T-helper 22 cell (primary cell): Measurements from ENCODE around the gene ZNF785.
A peak's percentile ranks its signal among the peaks of the same experiment; 100 is the strongest.
"Not testable (repeated sequence)": the region's sequence is repeated elsewhere in the genome, so short reads cannot be mapped to it uniquely, and the experiment has no call there.

Experiments
- DNase-seq: peaks from one replicate; pipeline ENCODE4 v3.0.0-alpha.2; 2020; ENCODE audit warnings: low read depth

The ZNF785 gene

GRCh38 chr16:30602616-30603277 lies 17.2 kb upstream of the ZNF785 start:
- DNase-seq, result no peak

DNA sequence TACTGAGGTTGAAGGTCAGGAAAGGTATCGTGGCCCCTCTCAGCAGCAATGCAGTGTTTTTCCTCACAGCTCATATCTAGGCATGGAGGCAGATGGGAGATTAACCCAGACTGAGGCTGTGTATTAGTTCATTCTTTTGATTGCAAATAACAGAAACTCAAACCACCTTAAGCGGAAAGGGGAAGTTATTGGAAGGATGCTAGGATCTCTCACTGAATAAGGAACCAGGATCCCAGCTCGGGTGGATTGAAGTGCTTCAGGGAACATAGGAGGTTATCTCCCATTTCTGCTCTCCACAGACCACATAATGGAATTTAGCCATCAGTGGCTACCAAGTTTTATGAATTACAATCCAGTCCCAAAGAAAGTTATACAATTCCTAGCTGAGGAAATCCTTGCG lies 16.5 kb upstream of the ZNF785 start:
- DNase-seq, result no peak

GRCh38 chr16:30600929-30601328 lies 15.4 kb upstream of the ZNF785 start:
- DNase-seq, result no peak

- DNase-seq, result no peak
Measured at GRCh38 chr16:30600215-30600614, 14.7 kb upstream of the ZNF785 start.

DNA sequence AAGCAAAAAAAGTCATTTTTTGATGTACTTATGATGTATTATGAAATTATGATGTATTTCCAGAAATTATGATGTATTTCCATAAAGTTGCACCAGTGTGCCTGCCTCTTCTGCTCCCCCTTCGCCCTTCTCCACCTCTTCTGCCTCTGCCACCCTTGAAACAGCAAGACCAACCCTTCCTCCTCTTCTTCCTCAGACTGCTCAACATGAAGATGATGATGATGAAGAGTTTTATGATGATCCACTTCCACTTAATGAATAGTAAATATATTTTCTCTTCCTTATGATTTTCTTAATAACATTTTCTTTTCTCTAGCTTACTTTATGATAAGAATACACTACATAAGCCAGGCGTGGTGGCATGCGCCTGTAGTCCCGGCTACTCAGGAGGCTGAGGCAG lies 7.4 kb upstream of the ZNF785 start:
- DNase-seq, result no peak

- DNase-seq, result not testable (repeated sequence)
Measured at GRCh38 chr16:30590869-30591268, 5.4 kb upstream of the ZNF785 start.

DNA sequence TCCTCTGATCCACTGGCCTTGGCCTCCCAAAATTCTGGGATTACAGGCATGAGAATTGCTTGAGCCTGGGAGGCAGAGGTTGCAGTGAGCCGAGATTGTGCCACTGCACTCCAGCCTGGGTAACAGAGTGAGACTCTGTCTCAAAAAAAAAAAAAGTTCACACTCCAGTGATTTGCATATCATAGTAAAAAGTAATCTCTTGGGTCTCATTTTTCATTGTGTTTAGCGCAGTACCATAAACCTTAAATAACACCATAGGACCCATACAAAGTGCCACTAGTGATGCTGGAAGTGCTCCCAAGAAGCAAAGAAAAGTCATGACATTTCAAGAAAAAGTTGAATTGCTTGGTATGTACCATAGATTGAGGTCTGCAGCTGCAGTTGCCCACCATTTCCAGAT lies 4.1 kb upstream of the ZNF785 start:
- not testable (repeated sequence) for DNase-seq

DNA sequence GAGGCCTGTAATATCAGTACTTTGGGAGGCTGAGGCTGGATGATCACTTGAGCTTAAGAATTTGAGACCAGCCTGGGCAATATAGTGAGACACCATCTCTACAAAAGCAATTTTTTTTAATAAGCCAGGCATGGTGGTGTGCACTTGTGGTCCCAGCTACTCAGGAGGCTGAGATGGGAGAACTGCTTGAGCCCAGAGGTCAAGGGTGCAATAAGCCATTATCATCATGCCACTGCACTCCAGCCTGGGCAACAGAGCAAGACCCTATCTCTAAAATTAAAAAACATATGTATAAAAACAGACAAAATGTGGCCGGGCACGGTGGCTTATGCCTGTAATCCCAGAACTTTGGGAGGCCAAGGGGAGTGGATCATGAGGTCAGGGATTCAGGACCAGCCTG lies 3.2 kb upstream of the ZNF785 start:
- no peak for DNase-seq

DNA sequence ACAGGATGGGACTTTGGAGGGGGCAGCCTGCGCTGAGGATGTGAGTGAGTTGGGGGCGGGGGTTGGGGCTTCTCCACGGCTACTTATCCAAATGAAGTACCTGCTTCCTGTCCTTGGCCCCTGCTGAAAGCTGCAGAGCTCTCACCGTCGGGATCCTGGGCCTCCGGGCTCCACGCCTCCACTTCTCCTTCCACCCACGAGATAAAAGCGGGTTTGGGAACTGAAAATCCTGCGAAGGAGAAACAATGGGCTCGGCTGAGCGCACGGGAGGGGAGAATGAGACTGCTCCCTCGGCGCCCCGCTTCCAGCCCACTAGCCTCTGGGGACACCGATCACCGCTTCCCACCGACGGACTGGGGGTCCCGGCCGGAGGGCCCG lies 486 bp downstream of the ZNF785 start:
- no peak for DNase-seq

- no peak for DNase-seq
Measured at GRCh38 chr16:30582611-30583340, 2.7 kb downstream of the ZNF785 start.

GRCh38 chr16:30581457-30581856 lies 4.0 kb downstream of the ZNF785 start:
- DNase-seq, result no peak

GRCh38 chr16:30574678-30575077 lies 10.8 kb downstream of the ZNF785 start:
- no peak for DNase-seq

DNA sequence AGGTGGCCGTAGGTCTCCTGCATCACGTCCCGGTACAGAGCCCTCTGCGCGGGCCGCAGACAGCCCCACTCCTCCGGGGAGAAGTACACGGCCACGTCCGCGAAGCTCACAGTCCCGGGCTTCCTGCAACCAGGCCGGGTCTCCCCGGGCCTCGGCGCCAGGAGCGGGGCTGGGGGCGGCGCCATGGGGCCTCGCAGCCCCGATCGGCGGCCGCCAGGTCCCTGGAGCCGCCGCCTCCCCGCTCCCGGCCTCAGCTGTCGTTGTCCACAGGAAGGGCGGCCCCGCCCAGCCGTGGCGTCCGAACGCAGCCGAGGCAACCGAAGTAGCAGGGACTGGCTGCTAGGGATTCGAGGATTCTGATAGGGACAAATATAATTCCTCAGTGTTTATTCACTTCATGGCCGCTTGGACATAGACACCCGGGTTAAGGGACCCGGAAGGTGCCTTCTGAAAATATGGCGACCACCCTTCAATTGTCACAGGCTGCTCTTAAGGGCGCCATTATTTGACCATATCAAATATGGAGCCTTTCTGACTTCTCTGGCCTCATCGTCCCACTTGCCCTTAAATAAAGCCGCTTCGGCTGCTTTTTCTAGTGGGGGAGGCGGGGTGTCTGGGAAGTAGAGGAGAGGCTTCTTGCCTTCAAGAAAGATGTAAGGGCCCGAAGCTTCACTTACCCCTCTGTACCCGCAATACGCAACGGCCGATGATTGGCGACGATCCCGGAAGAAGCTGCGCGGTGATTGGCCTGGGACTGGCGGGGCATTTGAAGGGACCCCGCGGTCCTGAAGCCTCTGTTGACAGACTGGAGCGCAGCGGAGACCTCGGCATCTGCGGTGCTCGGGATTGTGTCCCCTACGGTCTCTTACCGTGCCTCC lies 13.8 kb downstream of the ZNF785 start, which contains the start of gene ZNF688:
Gene ZNF688, minus strand, starts transcription at position 270 of the 878 bp plus-strand sequence. Its CDS starts 85 bp downstream, at position 185.
- DNase-seq, result peak; percentile 97

DNA sequence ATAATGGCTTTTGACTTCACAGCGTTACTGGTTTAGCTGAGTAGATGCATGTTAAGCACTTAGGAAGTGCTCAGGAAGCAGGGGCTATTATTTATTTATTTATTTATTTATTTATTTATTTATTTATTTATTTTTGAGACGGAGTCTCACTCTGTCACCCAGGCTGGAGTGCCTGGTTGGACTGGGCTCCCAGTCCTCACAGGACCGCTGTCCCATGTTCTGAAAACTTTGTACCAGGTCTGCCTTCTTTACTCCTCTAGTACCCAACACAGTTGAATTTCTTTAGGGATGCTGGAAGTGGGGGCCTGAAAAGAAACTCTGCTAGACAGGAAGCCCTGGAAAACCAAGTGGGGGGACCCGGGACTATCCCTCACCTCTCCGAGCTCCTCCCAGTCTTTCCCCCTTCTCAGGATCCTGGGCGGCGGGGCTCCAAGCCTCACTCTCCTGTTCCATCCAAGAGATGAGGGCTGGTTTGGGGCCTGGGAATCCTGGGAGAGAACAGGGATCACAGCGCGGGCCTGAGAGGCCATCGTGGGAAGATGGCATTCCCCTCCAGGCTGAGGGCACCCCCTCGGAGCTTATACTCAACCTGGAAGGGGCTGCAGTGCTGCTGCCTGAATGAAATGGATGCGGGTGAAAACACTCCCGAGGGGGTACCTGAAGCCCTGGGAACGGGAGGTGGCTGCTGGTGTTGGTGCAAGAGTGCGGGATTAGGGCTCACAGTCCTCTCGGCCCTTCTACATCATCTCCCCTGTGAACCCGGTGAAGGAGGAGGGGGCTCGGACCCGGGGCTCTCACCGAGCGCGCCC lies 14.7 kb downstream of the ZNF785 start:
- no peak for DNase-seq

DNA sequence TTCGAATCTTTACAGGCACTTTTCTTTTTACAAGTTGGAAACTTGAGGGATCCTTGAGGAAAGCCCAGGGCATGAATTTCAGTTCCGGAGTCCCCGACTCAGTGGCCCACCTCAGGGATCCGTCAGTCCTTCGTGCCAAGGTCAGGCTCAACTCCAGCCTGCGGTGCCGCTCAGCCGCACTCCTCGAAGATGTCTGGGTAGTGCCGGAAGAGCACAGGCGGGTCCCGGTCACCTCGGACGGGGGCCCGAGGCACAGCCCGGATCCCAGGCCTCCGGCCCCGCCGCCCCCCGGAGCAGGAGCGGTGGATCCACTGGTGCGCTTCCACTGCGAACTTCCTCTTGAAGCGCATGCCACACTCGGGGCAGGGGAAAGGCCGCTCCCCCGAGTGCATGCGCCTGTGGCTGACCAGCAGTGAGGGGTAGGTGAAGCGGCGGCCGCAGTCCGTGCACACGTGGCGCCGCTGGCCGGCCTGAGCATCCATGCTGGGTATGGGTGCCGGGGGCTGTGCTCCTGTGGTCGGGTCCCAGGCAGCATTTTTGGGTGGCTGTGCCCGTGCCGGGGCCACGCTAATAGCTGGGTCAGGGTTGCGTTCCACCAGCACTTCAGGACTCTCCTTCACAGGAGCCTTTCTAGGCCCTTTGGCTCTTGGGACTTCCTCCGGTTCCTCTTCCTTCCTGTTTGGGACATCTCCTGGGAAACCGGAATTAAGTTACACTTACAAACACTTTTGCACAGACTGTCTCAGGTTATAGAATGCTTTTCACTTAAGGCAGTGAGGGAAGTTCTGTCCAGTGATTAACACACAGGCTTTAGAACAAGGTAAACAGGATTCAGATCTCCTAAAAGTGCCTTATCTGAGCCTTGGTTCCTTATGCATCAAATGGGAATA lies 15.5 kb downstream of the ZNF785 start:
- no peak for DNase-seq

GRCh38 chr16:30569281-30569680 lies 16.2 kb downstream of the ZNF785 start:
- no peak for DNase-seq

DNA sequence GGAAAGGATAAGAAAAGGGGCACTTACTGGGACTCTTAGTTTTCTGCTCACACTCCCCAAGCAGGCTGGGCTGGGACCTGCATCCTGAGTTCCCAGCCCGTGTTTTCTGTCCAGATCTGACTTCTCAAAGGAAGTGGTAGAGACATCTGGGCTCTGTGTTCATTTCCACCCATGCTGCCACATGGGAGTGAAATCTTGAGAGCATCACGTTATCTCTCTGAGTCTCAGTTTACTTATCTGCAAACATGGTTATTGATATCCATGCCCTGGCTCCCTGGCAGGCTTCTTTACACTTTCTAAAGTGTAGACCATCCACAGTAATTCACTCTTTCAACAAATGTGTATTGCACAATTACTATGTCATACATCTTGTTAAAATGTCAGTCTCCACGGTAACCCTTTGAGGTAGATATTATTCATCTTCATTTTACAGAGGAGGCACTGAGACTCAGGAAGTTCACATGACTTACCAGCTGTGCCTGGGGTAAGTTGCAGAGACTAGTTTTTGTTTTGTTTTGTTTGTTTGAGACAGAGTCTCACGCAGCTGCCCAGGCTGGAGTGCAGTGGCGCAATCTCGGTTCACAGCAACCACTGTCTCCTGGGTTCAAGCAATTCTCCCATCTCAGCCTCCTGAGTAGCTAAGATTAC lies 17.4 kb downstream of the ZNF785 start:
- peak; percentile 33 for DNase-seq

GRCh38 chr16:30567160-30567990 lies 18.1 kb downstream of the ZNF785 start:
- peak; percentile 61 for DNase-seq

DNA sequence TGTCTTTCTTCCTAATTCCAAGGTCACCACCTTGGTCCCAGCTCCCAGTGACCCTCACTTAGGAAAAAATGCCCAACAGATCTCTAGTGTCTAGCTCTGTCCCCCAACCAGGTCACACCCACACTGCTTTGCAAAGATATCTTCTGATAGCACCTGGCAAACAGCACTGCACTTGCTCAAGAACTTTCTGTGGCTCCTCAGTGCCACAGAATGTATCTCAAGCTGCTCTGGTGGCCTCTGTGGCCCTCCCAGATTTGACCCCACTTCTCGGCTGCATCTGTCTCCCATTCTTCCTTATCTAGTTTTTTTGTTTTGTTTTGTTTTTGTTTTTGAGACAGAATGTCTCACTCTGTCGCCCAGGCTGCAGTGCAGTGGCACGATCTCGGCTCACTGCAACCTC lies 19.0 kb downstream of the ZNF785 start:
- no peak for DNase-seq
